HG02763 (cell line): ENCODE results near the gene JMJD1C.

Experiments
- ATAC-seq: cut with Tn5 transposase; IDR thresholded peaks from one replicate; pipeline ENCODE4 v1.9.1; 2021; ENCODE audit warnings: mild to moderate bottlenecking, moderate library complexity; ENCODE audit not compliant: unreplicated experiment

Gene JMJD1C

DNA sequence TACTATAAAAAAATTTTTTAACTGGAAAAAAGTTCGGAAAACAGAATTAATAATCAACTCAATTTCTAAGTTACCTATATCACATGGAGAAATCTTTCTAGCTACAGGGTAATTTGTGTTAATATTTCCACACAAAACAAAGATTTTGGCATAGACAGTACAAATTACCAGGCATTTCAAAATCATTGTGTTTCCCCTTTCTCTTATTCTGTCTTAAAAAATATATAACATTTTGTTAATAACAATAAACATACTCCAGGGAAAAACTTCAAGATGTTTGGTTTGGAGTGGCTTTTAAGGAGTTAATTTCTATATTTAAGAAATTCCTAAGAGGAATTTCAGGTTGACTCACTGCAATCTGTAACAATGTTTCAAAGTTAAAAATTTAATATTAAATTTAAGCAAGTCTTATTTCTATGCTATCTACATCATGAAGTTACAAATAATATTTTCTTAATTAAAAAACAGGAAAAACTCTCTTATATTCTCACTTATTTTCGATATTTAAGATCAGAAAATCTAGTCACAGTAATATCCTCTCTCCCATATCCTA, 200.0 kb downstream of the JMJD1C start:
- ATAC-seq, result no peak

DNA sequence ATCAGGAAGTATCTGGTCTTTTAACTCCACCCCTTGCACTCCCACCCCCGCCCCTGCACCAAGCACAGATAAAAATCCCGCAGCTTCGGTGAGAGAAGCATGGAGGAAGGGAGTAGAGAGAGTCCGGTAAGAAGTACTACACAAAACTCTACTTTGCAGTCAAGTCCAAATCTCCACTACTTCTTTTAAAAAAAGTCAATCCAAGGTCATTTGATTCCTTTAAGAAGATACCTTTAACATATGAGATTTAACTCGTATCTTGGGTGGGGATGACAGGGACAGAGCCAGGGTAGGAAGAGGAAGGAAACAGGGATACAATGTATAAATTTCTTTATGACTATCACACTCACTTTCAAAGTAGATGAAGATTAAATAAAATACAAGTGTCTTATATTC, 200.6 kb downstream of the JMJD1C start:
- ATAC-seq, result no peak

GRCh38 chr10:63264617-63265221, 201.1 kb downstream of the JMJD1C start:
- ATAC-seq, result no peak

DNA sequence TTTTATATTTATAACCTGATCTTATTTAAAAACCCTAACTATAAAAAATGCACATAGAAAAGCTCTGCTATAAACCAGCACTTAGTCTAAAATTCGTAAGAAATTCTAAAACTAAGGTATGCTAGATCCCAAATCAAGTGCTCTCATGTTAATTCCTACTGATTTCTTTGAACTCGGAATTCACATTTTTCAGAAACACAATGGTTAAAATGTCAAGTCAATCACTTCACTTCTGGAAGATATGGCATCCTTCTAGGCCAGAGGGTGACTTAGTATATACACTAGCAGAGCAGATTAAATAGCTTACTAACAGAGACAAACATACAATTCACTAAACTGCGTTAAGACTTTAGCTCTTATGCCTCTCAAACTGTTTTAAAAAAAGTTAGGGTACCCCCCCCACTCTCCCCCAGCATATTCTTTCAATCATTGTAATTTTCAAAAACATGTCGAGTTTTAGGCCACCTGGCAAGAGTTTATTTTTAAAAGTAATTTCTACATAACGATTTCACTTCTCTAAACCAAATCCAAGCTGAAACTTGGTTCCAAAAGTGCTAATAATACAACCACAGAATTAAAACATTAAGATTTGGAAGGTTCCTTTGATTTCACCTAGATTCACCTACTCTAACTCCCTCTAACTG, 203.2 kb downstream of the JMJD1C start:
- no peak for ATAC-seq

- ATAC-seq, result no peak
Observed at GRCh38 chr10:63261496-63261895, 204.3 kb downstream of the JMJD1C start.

DNA sequence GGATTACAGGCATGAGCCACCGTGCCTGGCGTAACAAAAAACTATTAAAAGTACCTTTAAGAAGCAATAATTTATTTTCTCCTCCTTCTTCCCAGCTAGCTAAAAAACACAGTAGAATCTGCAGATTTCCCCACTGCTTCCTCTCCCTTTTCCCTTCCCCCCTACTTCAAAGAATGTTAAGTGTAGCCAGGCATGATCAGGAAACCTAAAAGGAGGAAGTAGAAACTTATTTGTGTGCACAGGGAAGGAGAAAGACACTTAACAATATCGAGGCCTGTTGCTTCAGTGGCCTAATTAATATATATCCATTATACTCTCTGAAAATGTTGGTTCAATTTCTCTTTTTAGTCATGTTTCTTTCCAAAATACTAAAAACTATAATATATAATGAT, 204.9 kb downstream of the JMJD1C start:
- ATAC-seq, result no peak

DNA sequence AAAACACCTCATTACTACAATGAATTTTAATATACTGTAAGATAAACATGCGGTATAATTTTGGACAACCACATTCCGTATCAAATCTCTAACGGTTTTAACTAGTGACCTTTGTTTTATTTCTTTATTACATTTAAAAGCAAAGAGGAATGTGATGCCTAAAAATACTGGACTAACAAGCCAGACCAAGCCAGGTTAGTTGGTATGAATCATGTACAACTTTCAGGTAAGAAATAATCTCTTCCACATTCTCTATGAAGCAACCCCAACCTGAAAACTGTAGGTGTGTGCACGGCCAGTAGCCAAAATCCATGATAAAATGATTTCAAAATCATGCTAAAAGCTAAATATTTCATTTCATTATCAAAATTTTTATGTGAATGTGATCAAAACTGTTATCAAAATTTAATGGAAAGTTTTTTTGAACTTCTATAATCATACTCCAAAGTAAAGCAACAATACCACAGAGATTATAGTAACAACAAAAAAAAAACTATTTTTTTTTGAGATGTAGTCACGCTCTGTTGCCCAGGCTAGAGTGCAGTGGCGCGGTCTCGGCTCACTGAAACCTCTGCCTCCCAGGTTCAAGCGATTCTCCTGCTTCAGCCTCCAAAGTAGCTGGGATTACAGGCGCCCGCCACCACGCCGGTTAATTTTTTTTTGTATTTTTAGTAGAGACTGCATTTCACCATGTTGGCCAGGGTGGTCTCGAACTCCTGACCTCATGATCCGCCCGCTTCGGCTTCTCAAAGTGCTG, 205.5 kb downstream of the JMJD1C start:
- no peak for ATAC-seq

DNA sequence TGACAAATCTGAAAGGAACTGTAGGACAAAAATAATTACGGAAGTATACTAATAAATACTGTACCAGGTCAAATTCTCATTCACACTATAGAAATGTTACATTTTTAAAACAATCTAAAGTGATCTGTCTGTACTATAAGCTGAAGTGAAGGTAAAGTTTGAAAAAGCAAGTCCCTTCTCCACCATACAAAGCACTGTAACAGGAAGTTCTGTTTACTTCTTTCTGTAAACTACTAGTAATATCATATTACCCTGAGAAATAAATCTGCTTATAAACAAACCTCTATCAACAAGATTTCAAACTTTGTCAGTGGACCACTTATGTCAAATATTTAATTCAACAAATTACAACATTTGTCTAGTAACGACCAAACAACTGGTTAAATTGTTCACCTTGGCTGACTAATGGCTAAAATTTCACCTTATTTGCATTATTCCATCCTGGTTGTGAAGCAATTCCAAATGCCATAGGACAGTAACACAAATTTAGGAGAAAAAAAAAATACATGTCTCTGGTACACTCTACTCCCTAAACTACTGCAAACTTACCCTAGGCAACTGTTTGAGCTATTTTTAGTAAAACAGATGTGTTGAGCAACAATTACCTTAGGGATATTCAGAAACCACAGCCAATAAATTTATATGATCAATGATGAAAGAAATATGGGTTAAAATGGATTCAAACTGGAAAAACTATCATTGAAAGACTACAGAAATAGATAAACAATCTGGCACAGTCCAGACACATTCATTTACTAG, 206.7 kb downstream of the JMJD1C start:
- ATAC-seq, result no peak

DNA sequence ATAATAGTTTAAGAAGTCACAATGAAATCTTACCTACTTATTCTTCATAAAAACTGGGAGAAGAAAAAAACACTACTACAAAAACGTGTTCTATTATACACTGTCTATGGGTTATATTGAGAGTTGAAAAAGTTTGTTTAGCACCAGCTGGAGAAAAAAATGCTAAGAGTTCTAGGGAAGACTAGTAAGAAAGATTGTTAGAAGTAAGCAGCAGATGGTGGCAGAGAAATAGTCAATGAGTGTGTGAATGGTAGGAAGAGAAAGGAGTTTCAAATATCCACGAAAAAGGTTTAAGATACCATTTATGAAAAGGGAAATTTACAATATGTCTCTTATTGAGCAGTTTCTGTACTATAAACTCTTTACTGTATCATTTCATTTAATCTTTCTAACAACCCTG, 208.0 kb downstream of the JMJD1C start:
- no peak for ATAC-seq

GRCh38 chr10:63256009-63256773, 209.6 kb downstream of the JMJD1C start:
- no peak for ATAC-seq

GRCh38 chr10:63255316-63255715, 210.5 kb downstream of the JMJD1C start:
- no peak for ATAC-seq

DNA sequence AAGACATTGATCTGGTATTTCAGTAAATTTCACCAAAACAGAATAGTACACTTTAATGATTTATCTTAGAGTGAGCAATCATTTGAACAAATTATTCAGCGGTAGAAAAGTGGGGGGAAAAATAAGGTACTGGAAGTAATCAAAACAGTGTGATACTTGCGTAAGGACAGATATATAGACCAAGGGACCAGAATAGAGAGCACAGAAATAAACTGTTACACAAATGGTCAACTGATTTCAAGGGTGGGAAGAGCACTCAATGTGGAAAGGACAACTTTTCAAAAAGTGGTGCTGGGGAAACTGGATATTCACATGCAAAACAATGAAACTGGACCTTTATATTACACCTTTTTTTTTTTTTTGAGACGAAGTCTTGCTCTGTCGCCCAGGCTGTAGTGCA, 212.7 kb downstream of the JMJD1C start:
- no peak for ATAC-seq

GRCh38 chr10:63252095-63252762, 213.5 kb downstream of the JMJD1C start:
- ATAC-seq, result no peak

DNA sequence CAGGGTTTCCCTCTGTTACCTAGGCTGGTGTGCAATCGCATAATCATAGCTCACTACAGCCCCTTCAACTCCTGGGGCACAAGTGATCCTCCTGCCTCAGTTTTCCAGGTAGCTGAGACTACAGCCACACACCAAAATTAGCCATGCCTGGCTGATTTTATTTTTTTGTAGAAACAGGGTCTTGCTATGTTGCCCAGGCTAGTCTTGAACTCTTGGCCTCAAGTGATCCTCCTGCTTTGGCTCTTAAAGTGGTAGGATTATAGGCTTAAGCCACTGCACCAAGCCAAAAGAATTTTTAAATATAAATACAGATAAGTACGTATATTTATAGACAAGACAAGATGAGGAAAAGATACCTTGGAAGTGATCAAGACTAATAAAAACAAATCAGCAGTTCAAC, 215.7 kb downstream of the JMJD1C start:
- ATAC-seq, result no peak

DNA sequence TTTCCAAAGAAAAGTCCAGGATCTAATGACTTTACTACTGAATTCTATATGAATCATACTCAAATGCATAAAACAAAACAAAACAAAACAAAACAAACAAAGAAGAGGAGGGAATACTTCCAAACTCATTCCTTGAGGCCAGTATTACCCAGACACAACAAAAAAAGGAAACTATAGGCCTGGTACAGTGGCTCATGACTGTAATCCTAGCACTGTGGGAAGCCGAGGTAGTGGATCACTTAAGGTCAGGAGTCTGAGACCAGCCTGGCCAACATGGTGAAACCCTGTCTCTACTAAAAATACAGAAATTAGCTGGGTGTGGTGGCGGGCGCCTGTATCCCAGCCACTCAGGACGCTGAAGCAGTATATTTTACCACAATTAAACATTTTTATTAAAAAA, 218.0 kb downstream of the JMJD1C start:
- ATAC-seq, result no peak

GRCh38 chr10:63246356-63246755, 219.4 kb downstream of the JMJD1C start:
- ATAC-seq, result no peak

DNA sequence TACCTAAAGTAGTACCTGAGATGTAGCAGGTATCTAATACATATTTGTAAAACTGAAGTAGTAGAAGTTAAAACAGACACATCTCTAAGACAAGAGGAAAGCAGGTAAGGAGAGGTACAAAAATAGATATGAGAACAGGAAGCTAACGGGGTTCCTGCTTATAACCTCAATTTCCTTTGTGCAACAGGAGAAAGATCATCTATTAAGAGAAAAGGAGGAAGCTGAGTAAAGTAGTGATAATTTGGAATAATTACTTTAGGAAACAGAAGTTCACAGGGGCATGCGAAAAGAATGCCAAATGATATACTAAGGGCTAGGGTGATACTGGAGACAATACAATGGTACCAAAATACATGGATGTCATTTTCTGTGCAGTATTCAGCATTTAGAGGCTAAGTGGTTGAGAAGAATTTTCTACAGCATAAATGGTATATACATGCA, 223.9 kb downstream of the JMJD1C start:
- no peak for ATAC-seq

GRCh38 chr10:63240807-63241206, 225.0 kb downstream of the JMJD1C start:
- ATAC-seq, result no peak

GRCh38 chr10:63238501-63238900, 227.3 kb downstream of the JMJD1C start:
- ATAC-seq, result no peak

DNA sequence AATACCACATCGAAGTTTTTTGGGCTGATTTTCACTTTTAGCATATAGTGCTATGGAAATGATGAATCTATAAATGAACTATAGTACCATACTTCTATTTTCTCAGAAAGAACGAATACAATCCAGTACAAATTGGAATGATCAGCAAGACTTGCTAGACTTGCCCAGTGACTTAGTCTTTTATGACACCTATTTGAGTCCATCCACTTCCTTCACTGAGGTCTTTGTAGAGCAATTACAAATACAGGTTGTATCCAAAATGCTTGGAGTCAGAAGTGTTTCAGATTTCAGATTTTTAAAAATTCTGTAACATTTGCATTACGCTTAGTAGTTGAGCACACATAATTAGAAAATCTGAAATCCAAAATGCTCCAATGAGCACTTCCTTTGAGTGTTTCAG, 228.4 kb downstream of the JMJD1C start:
- no peak for ATAC-seq
